A673 (cell line): Measurements from ENCODE around the gene PIPOX. TPM values are rescaled to one million over a fixed set of nuclear protein-coding genes. Genes with fewer than 3 reads are reported as not detected.

ENCODE experiments used
- BruUV-seq: library from RNA; stranded (reverse); fragments of 400-500 nt; replicated peaks from 2 replicates; lab custom pipeline; 2021; lab: Mats Ljungman, UMichigan
- CTCF ChIA-PET: fragments of 300-600 bp; sonication (Branson Sonifier 250); formaldehyde crosslinking; loops from one replicate; lab custom pipeline; 2022; ENCODE audit warnings: antibody characterized with exemption; lab: Charles Lee
- POLR2A ChIA-PET: fragments of 300-600 bp; sonication (Branson Sonifier 250); formaldehyde crosslinking; loops from one replicate; lab custom pipeline; 2022; ENCODE audit warnings: antibody characterized with exemption; ENCODE audit not compliant: low non-redundant PET; lab: Charles Lee
- DNase-seq: peaks from one replicate; pipeline ENCODE4 v3.0.0-alpha.2; 2015; ENCODE audit warnings: low spot score
- H3K27ac ChIP-seq: fragments of 200-600 bp; sonication (generic); 2 replicates; pipeline ENCODE4 v1.5.1; 2016; ENCODE audit warnings: mixed run types, low read depth, mild to moderate bottlenecking, mixed read lengths, antibody characterized with exemption, low read length; ENCODE audit not compliant: poor library complexity, severe bottlenecking
- H3K27me3 ChIP-seq: fragments of 200-600 bp; sonication (generic); replicated peaks from 2 replicates; pipeline ENCODE4 v1.6.1; 2017; ENCODE audit warnings: mixed run types, low read depth, mild to moderate bottlenecking, mixed read lengths, antibody characterized with exemption, low read length; ENCODE audit not compliant: insufficient read depth, poor library complexity
- H3K36me3 ChIP-seq: fragments of 200-600 bp; sonication (generic); 2 replicates; pipeline ENCODE4 v1.6.1; 2016; ENCODE audit warnings: mixed run types, mild to moderate bottlenecking, mixed read lengths, antibody characterized with exemption, low read length; ENCODE audit not compliant: insufficient read depth, poor library complexity, severe bottlenecking
- H3K4me1 ChIP-seq: fragments of 200-600 bp; sonication (generic); 2 replicates; pipeline ENCODE4 v1.6.1; 2017; ENCODE audit warnings: mixed run types, mild to moderate bottlenecking, mixed read lengths, antibody characterized with exemption, low read length; ENCODE audit not compliant: insufficient read depth, poor library complexity, severe bottlenecking
- H3K4me3 ChIP-seq: fragments of 200-600 bp; sonication (generic); 2 replicates; pipeline ENCODE4 v1.5.1; 2016; ENCODE audit warnings: low read depth, mixed run types, mild to moderate bottlenecking, mixed read lengths, low read length; ENCODE audit not compliant: poor library complexity, severe bottlenecking
- H3K9me3 ChIP-seq: fragments of 200-600 bp; sonication (generic); 2 replicates; pipeline ENCODE4 v1.6.1; 2016; ENCODE audit warnings: mixed run types, low read depth, mild to moderate bottlenecking, mixed read lengths, antibody characterized with exemption, low read length; ENCODE audit not compliant: poor library complexity, severe bottlenecking
- CTCF ChIP-seq: fragments of 300-800, 200-600 bp; sonication (generic); conservative IDR thresholded peaks from 2 replicates; pipeline ENCODE4 v1.5.1; 2017; ENCODE audit warnings: low read depth, mild to moderate bottlenecking, antibody characterized with exemption, low read length, moderate library complexity, mixed read lengths
- EZH2 ChIP-seq: fragments of 200-600 bp; sonication (generic); IDR thresholded peaks from 2 replicates; pipeline ENCODE4 v1.6.1; 2017; ENCODE audit warnings: borderline replicate concordance, low read depth, mild to moderate bottlenecking, mixed read lengths, antibody characterized with exemption, low read length; ENCODE audit not compliant: poor library complexity, severe bottlenecking
- intact Hi-C: fragments of 100-400 bp; cut with micrococcal nuclease; formaldehyde crosslinking; loops from one replicate; pipeline ENCODE4 v1.10.0; 2022; ENCODE audit not compliant: unreplicated experiment
- total RNA-seq: library from RNA; stranded (reverse); gene quantifications from 2 replicates; pipeline ENCODE4 v1.2.3, GENCODE V29; 2021

The PIPOX gene
- total RNA-seq, 1 experiment from 2014 or later, result 8.8 TPM

- TF ChIP-seq EZH2, result no peak
- no peak for TF ChIP-seq CTCF
- H3K9me3 ChIP-seq, result no peaks in the 10 kb centered on the region
- DNase-seq, result no peak
- no peaks in the 10 kb centered on the region for H3K27me3 ChIP-seq
- no peak overlapping the region for H3K4me3 ChIP-seq
- peaks cover 66% of the 10 kb centered on the region for H3K4me1 ChIP-seq
- ChIA-PET CTCF (no interaction called here), POLR2A (interaction anchor here (0.6 kb wide), 1 partner anchor 42 kb away, joined by 6 read pairs; no protein-coding TSS in a partner anchor)
- intact Hi-C loops, result loop anchor here (5.0 kb wide), 2 partner anchors 59 to 71 kb away; no protein-coding TSS in a partner anchor
- no peaks in the 10 kb centered on the region for H3K36me3 ChIP-seq
- no TSS peak for BruUV-seq
- peak overlapping the region; percentile 70 for H3K27ac ChIP-seq
These were observed 1.4 kb upstream of the PIPOX start for GRCh38 chr17:29041571-29041970.

- no peak for DNase-seq
- TF ChIP-seq CTCF, result no peak
- TF ChIP-seq EZH2, result no peak
- ChIA-PET POLR2A (interaction anchor here (0.6 kb wide), 1 partner anchor 42 kb away, joined by 6 read pairs; no protein-coding TSS in a partner anchor), CTCF (interaction anchor here (1.0 kb wide), 1 partner anchor 74 kb away, joined by 4 read pairs; no protein-coding TSS in a partner anchor)
- Histone ChIP-seq H3K4me3 (peak overlapping the region; percentile 7), H3K27me3 (no peaks in the 10 kb centered on the region), H3K4me1 (peaks cover 66% of the 10 kb centered on the region), H3K9me3 (no peaks in the 10 kb centered on the region), H3K36me3 (no peaks in the 10 kb centered on the region), H3K27ac (peak overlapping the region; percentile 70)
- BruUV-seq, result TSS peak; percentile 86
- intact Hi-C loops, result loop anchor here (5.0 kb wide), 2 partner anchors 60 to 70 kb away; no protein-coding TSS in a partner anchor
These were observed 789 bp upstream of the PIPOX start for GRCh38 chr17:29042026-29042678.

DNA sequence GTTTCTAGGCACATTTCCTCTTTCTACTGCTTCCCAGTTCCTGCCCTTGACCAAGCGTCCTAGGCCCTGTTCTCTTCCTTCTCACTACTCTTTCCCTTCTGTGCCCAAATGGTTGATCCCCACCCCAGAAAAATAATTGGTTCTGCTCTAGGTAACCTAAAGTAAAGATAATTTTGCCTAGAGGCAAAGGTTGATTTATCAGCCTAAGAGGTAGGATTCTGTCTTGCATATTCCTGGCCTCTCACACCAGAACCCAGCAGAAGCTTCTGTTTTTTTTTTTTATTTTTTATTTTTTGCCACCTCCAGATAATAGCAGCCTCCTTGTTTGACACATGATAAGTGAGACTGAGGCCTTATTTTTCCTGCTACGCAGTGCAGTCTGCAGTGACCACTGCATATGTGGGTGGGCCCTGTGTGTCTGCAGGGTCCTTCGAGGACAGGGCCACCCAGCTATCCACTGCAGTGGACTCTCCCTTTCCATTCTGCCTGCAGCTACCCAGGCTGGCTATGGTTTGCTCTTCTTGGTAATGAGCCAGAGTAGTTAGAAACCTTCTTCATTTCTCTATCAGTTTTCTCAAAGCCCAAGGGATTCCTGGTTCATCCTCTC is 701 bp downstream of the PIPOX start:
- no peaks in the 10 kb centered on the region for H3K9me3 ChIP-seq
- H3K4me3 ChIP-seq, result no peak overlapping the region
- peak; percentile 73 for DNase-seq
- peaks cover 57% of the 10 kb centered on the region for H3K4me1 ChIP-seq
- TF ChIP-seq CTCF, result no peak
- BruUV-seq, result no TSS peak
- peak overlapping the region; percentile 70 for H3K27ac ChIP-seq
- intact Hi-C loops, result loop anchor here (5.0 kb wide), 2 partner anchors 61 to 69 kb away; no protein-coding TSS in a partner anchor
- H3K36me3 ChIP-seq, result no peaks in the 10 kb centered on the region
- H3K27me3 ChIP-seq, result no peaks in the 10 kb centered on the region
- ChIA-PET POLR2A (interaction anchor here (0.7 kb wide), 1 partner anchor 66 kb away, joined by 3 read pairs; no protein-coding TSS in a partner anchor), CTCF (no interaction called here)
